Epidermal melanocyte (primary cell): Measurements from ENCODE around the gene ADARB2.
"Not testable (repeated sequence)": the region's sequence is repeated elsewhere in the genome, so short reads cannot be mapped to it uniquely, and the experiment has no call there.

Experiments used
- DNase-seq: peaks from one replicate; pipeline ENCODE4 v3.0.0; 2011; ENCODE audit warnings: low spot score; ENCODE audit not compliant: insufficient read length

Gene ADARB2

DNA sequence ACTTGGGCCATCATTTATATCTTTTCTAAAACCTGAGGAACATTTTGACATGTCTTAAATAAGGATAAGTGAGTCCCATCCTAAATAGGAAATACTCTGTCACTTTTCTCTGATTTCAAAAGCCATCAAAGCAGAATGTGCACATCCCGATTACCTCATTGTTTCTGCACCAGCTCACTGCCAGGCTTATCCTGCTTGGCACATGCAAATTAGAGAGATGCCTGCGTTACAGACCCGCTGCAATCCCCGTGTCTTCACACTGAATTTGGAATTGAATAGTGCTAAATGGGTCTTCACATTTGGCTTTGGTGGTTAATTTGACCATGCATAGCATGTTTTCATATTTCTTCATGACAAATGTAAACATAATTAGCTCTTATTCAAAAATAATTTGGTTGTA is 401.7 kb downstream of the ADARB2 start:
- DNase-seq: no peak

DNA sequence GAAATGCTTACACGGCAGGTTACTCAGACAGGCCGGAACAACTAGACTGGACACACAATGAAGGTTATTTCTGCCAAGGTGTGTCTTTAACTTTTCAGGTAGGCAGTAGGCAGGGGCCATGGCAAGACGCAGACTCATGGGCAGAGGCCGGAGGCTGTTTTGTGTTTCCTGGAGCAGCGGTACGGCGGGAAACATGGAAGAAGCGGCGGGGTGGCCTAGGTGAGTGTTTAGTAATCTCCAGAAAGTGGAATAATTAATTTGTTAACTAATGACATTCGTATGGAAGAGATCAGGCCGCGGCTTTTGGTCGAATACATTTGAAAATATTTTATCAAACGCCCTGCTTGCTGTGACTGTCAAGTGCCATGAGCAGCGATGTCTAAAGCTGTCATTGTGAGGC is 403.3 kb downstream of the ADARB2 start:
- DNase-seq: no peak

DNA sequence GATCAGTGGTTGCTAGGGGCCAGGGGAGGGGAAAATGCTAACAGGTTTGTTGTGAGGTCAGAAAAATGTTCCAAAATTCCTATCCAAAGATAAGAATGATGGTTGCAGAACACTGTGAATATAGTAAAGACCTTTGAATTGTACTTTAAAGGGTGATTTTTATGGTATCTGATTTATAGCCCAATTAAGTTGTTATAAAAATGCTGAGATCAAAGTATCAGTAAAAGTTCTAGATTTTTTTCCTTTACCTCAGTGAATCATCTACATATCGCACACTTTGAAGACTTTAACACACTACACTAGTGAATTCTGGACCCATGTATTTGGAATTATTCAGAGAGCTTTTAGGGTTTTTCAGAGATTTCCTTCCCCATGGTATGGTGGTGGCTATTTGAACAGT is 405.8 kb downstream of the ADARB2 start:
- no peak for DNase-seq

DNA sequence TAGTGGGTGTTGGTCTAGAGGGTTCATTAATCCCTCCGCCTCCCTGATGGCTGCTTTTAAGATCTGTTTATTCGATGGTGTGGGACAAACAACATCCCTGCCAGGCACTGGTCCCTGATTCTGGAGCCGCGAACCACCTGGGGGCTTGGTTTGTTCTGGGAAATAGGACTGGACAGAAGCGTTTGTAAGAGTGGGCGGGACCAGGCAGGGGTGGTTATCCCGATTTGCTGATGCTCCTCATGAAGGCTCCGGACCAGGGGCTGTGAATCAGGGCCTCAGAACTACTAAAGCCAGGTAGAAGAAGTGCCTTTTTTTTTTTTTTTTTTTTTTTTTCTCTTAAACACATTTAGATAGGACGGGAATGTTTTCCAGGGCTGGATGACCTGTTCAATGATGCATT is 407.7 kb downstream of the ADARB2 start:
- no peak for DNase-seq

DNA sequence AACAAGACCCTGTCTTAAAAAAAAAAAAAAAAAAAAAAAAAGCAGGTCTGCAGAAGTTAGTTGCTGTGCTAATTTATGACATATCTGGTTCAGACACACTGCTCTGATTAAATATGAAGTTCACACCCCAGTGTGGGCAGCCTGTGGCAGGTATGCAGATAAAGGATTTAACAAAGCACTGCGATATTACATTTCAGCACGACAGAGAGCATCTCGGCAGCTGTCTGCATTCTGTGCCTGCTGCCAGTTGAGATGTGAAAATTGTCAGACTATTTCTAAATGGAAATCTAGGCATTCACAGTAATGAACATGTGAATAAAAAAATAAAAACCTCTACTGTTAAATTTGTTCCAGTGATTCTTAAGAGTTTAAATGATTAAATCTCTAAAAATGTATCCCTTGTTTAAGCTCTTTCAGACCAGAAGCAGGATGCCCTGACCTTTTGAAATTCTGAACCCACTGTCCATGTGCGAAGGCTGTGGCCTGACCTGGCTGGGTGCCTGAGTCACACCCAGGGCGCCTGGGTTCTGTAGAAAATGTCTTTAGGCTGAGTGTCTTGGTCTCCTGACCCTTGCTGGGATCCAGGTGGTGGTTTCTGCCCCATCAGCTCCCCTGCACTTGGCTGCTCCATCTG is 408.2 kb downstream of the ADARB2 start:
- DNase-seq: peak; percentile 71

DNA sequence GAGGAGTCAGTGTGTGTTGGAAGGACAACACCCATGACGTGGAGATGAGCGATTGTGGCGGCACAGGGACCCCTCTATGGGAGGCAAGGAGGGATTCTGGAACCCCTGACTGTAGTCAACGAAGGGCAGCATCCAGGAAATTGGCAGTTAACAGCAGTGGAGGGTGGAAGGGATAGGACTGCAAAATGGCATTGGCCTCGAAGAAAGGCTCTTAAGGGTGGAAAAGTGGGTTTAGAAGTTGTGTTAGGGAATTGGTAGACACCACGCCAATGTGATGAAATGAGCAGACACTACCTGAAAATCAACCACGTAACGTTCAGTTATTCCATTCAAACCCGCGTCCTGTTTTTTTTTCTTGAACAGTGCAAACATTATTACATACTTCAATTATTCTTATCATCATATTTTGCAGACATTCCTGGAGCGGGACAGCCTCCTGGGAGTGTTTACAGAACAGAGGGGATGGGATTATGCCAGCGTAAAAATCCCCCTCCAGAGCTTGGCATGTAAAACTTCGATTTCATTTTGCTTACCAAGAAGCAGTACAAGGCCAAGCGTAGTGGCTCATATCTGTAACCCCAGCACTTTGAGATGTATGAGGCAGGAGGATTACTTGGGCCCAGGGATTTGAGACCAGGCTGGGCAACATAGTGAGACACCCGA is 409.0 kb downstream of the ADARB2 start:
- no peak for DNase-seq

DNA sequence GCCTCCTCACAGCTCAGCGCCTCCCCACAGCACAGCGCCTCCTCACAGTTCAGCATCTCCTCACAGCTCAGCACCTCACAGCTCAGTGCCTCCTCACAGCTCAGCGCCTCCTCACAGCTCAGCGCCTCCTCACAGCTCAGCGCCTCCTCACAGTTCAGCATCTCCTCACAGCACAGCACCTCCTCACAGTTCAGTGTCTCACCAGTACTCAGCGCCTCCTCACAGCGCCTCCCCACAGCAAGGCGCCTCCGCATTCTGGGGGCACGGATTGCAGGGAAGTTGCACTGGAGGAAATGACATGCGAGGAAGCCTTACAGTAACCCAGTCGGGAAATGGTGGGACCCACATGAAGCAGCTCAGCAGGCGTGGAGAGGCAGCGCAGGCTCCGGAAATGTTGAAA is 409.6 kb downstream of the ADARB2 start:
- no peak for DNase-seq

DNA sequence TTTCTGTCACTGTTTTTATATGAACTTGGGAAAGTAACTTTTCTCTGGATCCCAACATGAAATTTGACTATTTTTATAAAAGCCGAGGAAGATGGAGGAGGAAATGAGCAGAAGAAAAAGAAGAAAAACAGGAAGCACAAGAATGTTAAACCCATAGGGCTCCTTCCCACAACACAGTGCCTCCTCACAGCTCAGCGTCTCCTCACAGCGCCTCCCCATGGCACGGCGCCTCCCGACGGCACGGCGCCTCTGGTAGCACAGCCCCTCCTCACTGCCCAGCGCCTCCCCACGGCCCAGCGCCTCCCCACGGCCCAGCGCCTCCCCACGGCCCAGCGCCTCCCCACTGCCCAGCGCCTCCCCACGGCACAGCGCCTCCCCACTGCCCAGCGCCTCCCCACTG is 410.8 kb downstream of the ADARB2 start:
- not testable (repeated sequence) for DNase-seq

DNA sequence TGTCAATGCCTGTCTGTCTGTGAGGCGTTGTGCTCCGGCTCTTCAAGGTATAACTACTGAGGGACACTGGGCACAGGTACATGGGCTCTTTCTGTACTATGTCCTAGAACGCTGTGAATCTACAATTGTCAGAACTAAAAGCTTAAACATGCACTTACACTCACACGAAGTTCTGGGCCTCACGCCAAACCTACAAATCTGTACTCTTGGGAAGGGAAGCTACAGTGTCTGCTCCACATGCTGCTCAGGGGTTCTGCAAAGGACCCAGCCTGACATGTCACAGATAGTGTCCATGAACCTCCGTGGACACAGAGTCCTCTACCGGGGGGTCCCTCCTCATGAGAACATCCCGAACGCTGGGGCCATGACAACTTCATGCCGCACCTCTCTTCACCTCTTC is 412.4 kb downstream of the ADARB2 start:
- no peak for DNase-seq

DNA sequence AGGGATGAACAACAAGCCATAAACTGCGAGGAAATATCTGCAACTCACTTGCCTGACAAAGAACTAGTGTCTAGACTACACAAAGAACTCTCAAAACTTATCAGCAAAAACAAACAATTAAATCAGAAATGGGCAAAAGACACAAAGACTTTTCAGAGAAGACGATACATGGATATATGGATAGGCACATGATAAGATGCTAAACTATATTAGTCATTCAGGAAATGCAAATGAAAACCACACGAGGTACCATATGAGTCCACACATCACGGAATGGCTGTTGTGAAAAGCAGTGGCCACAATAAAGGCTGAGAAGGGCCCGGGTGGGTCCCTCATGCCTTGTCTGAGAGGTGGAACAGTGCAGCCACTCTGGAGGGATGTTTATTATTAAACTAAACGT is 413.4 kb downstream of the ADARB2 start:
- peak; percentile 73 for DNase-seq

DNA sequence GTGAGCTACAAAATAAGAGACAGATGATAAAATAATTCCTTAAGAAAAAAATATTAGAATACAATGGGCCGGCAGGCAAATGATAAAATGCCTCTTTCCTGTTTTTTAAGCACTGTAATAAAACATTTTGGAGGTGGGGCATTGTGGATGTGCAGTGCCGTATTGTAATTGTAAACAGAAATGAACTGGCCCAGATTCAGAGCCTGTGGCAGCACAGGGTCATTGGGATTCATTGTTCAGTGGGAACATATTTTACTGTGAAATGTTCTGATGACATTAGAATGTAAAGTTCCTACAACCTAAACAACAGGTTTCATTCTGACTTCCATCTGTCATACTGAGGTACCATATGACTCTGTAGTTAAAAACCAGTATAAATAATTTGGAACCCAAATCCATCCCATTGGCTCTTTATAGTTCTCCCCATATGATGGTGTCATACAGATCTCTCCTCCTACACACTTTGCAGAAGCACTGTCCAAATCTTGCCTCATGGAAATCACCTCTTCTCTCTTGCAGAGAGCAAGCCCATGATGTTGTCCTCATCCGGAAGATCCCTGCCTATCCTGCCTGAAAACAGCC is 416.5 kb downstream of the ADARB2 start:
- no peak for DNase-seq

DNA sequence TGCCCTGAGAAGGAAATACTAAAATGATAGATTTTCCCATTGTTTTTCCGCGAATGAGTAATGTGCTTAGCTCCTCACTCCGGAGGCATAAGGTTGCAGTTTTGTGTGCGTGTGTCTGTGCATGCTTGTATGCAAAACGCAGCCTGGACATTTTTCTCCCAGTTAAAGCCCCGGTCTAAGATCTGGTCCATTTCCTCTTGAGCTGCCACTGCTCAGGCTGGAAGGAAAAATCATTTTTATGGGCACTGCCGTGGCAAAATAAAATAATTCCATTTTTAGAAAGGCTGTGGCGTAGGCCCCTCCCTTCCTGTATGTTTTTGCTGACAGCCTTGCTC is 420.5 kb downstream of the ADARB2 start:
- no peak for DNase-seq

DNA sequence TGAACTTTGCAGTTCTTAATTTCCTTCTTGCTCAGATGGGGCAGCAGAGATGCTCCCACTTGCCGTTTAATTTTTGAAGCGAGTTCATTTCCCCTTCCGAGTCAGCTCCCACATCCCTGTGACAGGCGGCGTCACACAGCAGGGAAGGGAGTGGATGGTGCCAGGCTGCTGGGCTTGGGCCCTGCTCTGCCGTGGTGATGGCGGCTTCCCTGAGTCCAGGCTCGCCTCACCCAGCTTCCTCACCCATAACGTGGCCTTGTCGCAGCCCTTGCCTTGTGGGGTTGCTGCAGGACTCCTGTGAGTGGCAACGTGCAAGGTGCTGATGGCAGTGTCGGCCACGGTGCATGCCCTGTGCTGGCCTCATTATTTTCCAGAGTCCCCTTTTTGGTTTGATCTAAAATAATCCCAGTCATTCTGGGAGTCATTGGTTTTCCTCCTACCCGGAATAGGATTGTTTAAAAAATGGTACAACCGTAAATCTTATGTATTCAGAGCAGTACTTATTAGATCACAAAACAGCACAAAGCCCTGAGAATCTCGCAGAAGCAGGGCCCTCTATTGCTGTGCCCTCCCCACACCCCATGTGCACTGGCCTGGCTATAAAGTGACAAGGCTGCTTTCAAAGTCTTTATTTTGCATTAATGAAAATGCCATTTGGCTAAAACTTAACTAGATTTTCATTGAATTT is 421.1 kb downstream of the ADARB2 start:
- DNase-seq: no peak

DNA sequence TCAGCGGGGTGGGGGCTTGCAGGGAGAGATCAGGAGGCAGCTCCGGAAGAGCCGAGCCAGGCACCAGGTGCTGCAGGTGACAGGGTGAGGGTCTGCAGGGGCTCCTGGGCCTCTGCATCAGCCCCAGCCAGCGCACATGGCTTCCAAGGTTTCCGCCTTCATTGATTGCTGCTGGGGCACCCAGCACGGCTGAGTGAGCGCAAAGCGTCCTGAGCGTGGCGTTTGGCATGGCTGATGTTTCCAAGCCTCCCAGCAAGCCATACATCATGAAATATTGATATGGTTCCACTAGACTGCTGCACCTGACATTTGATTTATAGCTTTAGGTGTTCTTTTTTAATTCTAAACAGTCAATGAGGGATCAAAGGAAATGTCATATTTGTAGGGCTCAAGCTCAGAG is 422.1 kb downstream of the ADARB2 start:
- no peak for DNase-seq

DNA sequence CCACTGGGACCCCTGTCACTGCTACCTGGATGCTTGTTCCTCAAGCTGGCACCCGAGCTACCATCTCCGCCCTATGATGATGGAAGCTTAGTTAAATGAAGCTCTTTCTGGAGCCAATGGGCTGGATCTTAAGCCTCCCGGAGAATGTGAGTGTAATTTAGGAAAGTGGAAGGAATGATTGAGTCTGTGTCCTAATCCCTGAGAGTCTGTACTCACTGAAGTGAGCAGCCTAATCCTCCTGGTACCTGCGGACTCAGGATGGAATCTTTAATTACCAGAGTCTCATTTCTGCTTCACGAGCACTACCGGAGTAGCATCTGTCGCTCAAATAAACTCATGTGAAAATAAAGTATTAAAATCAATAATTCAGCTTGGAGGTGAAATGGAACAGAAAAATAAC is 425.6 kb downstream of the ADARB2 start:
- no peak for DNase-seq

DNA sequence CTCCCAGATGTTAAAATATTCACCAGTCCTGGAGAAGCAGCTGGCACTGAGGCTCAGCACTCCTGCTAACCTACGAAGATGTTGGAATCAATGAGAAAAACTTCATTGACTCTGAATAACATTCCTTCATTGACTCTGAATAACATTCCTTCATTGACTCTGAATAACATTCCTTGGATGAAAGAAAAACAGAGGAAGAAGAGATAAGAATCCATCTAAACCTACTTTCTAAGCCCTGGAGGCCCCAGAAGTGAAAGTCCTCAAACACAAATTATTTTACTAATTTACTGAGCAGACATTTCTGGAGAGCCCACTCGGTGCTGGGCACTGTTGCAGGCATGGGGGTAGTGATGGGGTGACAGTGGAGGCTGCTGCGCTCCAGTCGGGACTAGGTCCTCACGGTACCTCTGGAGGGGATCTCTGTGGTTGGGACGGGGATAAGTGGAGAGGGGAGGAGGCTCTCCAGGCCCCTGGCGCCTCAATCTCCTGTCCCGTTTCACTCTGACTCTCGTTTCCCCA is 427.0 kb downstream of the ADARB2 start:
- no peak for DNase-seq

DNA sequence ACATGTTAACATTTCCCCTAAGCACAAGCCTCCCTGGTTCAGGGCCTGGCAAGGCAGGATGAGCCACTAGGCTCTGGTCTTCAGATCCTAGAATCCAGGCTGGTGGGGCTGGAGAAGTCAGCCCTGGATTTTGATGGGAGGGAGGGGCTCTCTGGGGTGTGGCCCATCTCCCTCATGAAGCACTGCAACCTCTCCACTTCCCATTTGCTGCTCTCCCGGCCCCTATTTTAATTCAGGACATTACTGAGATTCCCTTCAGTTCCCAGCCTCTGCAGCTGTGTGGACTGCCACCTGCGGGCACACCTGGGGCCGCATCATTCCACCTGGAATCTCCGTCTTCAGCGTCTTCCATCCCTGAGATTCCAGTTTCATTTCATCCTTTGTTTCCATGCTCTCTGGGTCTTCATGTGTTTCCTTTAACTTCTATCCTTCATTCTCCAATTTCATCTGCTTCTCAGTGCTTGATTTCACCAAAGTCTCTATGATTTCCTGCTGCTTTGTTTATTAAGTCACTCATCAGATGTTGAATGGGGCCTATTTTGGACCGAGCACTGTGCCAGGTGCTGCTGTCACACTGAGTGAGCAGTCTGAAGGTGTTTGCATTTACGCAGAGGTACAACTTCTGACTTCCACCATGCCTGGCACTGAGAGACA is 427.6 kb downstream of the ADARB2 start:
- no peak for DNase-seq

DNA sequence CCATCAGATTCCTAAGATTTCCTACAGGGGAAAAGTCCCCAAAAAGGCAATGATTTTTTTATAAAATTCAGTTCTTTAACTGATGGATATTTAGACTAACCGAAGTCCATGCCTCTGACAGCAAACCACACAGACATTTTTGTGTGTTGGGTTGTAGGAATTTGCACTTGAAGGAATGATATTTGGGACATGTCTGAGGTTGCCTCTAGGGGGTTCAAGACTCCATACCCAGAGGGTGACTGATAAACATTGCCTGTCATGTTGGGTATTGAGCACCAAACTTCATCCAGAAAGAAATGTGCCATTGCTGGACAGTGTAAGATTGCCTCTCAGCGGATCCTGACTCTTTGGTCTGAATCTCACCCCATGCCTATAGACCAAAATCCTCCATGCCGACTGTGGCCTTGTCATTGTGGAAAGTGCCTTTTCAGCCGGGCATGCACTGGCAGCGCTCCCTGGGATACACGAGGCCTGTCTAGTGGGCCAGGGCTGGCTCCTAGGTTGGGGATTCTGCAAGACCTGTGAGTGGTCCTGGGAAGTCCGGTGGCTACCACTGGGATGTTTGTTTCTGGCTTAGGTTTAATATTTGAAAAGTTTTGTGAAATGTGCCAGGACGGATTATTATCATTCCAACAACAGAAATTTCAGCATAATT is 428.2 kb downstream of the ADARB2 start:
- no peak for DNase-seq

DNA sequence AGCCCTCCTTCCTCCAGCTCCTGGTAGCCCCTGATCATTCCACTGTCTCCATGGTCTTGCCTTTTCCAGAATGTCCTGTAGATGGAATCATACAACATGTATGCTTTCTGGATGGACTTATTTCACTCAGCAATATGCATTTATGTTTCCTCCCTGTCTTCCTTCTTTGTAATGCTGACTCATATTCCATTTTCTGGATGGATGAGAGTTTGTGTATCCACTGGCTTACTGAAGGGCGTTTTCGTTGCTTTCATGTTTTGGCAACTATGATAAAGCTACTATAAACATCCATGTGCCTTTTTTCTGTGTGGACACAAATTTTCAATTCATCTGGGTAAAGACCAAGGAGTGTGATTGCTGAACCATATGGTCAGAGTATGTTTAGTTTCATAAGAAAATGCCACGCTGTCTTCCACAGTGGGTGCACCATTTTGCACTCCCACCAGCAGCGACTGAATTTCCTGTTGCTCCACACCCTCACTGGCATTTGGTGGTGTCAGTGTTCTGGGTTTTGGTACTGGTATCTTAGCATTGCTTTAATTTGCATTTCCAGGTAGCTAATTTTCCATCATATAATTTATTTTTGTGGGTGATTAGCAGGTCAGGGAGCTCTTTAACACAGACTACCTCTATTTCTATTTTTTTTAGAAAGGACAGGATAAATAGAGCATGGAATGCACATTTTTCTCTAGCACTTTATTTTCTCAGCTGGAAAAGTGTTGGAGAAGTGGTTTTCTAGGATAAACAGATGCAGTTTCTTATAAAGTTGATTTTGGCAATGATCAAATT is 429.0 kb downstream of the ADARB2 start:
- no peak for DNase-seq

DNA sequence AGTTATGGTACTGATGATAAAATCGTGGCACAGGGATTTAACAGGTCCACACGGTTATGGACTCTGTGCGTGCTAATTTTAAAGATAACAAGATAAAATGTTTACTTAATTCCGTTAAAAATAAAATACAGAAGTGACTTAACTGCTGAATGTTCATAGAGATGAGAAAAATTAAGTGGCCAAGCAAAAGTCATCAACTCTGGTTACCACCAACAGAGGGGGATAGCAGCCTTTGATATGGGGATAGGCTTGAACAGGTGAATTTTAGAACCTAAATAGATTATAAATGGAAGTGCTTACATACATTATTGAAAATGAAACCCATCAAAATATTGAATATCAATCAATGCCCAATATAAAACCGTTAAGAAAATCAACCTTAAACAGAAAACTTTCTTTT is 436.2 kb downstream of the ADARB2 start:
- DNase-seq: no peak

DNA sequence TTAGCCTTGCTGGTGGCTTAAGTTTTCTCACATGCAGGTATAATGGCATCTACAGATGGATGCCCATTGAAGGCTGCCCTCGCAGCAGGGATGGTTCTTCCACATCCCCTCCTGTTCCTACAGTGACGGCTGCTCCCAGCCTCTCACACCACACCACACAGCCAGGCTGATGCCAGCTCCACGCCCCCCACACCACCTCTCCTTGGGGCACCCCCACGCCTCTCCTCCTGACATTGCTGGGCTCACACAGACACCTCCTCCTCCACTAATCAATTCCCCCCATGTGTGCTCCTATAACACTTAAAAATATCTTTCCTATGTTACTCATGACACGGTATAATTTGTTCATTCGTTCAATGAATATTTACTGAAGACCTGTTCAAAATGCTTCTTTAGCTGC is 437.1 kb downstream of the ADARB2 start:
- no peak for DNase-seq
